Islet precursor cell (in vitro differentiated cells): Measurements from ENCODE around the gene UNC5A.

Experiments
- DNase-seq: peaks from one replicate; pipeline ENCODE4 v3.0.0-alpha.2; 2018

Gene UNC5A

DNA sequence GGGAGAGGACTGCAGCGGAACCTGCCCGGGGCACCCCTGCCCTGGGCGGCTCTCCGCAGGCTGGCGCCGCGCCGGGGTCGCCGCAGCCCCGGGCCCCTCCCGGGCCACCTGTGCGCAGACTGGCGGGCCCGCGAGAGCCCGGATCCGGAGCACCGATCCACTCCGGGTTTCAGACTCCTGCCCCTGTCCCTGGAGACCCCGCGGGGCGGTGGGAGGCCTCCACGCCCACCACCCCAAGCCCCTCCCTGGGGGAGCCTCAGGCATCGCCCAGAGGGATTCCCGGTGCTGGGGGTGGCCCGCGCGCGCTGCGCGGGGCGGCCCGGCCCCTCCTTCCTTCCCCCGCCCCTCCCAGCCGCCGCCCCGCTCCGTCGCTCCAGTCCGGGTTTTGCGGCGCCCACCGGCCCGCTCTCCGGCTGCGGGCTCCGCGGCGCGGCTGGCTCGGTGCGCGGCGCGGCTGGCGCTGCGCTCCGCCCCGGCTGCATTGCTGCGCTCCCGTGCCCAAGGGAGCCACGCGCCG is at the start of gene UNC5A:
Gene UNC5A (plus strand): TSS at position 479 of the 517 bp plus-strand sequence. CDS start 192 bp downstream, outside the sequence.
- DNase-seq, result peak; percentile 76

DNA sequence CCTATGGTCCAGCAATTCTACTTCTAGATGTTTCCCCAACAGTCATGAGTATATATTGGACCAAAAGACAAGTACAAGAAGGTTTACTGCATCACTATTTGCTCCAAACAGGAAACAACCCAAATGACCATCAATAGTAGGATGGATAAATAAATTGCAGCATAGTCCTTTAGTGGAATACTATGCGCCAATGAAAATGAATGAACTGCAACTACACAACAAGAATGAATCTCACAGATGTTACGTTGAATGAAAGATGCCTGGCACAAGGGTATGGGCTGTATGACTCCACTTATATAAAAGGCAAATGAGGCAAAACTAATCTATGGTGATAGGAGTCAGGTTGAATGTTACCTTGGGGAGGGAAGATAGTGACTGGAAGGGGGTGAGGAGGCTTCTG is 48.6 kb upstream of the UNC5A start:
- DNase-seq, result no peak

DNA sequence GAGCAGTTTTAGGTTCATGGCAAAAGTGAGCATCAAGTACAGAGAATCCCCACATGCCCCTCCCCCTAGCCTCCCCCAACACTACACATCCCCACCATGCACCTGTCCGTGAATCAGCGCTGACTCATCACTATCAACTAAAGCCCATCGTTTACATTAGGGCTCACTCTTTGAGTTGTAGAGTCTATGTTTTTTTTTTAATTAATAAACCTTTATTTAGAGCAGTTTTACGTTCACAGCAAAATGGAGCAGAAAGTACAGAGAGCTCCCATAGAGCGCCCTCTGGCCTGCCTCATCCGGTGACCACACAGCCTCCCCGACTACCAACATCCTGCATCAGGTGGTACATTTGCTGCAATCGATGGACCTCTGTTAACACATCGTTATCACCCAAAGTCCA is 47.9 kb upstream of the UNC5A start:
- peak; percentile 7 for DNase-seq

DNA sequence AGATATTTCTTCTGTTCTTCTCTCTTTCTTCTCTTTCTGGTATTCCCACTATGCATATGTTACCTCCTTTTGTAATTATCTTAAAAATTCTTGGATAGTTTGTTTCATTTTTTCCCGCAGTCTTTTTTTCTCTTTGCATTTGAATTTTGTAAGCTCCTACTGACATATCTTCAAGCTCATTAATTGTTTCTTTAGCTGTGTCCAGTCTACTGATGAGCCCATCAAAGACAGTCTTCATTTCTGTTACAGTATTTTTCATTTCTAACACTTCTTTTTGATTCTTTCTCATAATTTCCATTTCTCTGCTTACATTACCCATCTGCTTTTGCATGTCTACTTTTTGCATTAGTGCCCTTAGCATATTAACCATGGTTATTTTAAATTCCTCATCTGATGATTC is 44.7 kb upstream of the UNC5A start:
- no peak for DNase-seq

DNA sequence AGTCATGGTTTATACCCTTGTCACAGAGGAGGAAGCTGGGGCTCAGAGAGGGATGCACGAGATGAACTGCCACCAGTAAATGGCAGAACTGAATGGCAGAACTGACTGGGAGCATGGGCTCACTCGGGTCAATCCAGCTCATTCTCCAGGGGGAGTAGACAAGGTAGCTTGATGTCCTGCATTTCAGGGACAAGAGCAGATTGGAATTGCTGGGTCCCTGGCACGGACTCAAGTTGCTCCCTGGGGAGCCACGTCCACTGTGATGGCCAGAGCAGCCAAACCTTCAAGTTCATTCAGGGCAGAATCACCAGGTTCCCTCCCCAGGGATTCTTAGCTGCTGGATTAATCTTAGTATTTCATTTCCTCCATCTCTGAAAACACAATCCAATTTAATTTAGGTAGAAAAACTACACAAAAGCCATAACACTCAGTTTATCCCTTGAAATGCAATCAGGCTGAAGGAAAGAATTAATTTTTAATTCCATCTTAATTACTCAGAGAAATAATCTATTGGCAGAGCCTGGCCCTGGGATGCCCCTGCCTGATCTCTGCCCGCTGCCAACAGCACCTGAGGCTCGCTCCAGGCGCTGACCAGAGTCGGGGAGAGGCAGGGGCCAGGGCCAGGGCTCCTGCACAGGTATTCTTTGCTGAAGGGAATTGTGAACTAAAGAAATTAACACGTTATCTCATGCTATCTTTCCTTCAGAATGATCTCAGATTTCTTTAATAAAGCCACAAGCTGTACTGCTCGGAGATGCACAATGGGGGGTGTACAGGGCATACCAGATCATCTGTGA is 42.0 kb upstream of the UNC5A start:
- peak; percentile 42 for DNase-seq

DNA sequence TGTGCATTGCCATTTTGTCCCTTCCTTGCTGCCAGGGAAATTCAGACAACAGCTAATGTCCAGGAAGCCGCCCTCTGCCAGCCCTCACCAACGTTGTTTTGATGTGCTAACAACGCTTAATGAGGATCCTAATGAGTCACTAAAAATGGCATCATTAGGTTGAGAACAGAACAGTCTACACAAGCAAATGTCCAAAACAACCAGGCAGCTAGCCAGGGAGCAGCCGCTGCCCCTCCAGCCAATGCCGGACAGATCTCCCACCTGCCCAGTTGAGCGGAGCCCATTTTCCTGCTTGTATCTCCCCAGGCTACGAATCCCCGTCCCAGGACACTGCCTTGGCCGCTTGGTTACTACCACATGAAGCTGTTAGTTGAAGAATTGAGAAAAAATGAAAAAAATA is 40.4 kb upstream of the UNC5A start:
- DNase-seq, result peak; percentile 30

DNA sequence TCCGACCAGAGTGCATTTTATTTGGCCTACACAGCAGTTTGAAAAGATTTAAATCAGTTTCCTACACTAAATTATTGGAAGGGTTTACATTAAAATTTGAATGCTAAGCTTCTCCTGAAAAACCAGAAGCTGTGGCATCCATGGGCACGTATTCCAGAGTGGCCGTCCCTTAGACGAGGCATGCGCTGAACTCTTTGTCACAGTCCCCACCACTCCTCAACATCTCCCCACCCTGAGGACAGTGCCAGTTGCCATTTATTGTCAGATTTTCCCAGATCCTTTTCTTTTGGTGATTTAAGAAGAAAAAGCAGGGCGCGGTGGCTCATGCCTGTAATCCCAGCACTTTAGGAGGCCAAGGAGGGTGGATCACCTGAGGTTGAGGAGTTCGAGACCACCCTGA is 39.9 kb upstream of the UNC5A start:
- DNase-seq, result peak; percentile 34

DNA sequence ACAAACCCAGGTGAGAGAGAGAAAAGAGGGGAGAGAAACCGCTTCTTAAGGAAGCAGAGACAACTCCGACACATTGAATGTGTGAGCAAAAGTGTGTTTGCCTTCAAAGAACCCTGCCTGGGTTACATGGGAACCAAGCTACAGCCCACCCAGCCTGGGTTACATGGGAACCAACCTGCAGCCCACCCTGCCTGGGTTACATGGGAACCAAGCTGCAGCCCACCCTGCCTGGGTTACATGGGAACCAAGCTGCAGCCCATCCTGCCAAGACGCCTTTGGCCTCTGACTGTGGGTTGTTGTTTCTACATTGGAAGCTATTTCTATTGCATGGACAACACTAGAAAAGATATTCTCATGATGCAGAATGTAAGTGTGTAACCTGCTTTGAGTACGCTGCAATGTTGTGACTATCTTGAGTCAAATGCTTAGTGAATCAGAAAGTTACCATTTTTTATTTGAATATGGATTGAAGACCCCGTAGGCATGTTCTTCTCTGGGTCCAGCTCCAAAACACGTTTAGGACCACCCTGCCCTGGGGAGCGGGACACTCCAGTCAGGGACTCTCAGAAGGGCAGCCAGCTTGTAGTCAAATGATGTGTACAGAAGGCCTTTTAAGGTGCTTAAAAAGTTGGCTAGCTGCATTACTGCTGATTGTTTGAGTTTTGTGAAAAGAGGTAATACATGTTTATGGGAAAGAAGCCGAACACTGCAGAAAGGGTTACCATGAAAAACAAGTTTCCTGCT is 39.1 kb upstream of the UNC5A start:
- peak; percentile 28 for DNase-seq

DNA sequence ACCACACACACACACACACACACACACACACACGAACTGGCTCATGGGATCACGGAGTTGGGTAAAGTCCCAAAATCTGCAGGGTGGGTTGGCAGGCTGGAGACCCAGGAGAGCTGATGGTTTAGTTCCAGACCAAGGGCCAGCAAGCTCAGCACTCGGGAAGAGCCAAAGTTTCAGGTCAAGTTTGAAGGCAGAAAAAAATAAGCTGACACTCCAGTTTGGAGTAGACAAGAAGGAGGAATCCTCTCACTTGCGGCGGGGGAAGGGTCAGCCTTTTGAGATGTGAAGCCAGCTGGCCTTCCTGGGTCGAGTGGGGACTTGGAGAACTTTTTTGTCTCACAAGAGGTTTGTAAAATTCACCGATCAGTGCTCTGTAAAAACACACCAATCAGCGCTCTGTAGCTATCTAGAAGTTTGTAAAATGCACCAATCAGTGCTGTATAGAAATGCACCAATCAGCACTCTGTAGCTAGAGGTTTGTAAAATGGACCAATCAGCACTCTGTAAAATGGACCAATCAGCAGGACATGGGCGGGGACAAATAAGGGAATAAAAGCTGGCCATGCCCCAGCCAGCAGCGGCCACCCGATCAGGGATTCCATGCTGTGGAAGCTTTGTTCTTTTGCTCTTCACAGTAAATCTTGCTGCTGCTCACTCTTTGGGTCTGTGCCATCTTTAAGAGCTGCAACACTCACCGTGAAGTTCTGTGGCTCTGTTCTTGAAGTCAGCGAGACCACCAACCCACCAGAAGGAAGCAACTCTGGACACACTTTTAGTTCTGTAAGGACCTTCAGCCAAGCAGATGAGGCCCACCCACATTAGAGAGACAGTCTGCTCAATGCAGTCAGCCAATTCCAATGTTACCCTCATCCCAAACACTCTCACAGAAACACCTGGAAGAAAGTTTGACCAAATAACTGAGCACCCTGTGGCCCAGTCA is 37.8 kb upstream of the UNC5A start:
- peak; percentile 24 for DNase-seq

DNA sequence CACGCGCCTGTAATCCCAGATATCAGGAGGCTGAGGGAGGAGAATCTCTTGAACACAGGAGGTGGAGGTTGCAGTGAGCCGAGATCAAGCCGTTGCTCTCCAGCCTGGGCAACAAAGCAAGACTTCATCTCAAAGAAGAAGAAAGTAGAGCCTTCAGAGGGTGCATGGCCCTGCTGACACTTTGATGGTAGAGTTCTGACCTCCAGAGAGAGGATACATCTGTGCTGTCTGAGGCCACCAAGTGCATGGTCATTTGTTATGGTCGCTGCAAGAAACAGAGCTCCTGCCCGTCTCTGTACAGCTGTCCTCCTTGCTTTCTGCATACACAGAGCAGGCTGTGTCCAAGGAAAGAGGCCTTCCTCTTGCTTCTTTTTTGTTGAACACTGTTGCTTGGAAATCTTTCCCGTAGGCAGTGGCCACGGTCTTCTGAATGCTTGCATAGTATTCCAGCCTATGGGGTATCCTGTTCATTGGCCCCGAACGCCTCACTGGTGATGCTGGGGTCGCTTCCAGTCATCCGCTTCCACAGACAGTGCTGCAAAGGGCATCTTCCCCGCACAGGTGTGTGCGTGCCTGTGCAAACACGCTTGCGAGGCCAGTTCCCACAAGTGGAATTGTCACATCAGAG is 36.8 kb upstream of the UNC5A start:
- DNase-seq, result peak; percentile 32

DNA sequence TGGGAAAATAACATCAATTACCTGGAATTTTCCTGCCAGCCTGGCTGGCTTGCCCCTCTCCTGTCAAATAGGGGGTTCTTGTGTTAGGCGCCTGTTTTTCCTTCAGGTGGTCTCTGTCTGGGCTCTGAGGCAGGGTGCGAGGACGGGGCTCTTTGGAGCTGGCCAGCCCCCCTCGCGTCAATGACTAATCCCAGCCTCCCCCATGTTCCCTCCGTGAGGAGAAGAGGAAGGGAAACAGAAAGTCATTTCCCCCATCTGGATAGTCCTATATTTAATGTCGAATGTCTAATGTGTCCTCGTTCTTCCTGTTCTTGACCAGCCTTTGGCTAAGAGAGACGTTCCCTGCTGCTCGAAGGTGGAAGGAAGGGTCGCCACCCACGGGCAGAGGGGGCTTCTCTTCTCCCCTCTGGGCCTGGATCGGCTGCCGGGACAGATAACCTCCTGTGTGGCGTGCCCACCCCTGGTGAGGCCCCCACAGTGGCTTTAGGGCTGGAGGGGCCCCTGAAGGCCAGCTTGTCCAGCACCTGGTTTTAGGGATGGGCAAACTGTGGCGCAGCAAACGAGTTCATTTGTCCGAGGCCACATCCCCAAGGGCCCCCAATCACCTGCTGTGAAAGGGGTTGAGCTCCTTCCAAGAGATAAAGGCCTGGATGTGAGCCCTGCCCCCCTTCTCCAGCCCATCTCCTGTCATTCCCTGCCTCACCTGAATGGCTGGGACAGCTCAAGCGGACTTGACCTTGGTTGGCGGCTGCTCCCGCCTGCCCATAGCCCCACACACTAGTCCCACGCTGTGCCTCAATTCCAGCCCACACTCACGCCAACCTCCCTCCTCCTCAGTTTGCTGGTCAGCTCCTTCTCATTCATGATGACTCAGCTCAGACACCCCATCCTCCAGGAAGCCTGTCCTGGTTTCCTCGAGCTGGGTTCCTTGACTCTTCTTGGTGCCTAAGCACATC is 35.9 kb upstream of the UNC5A start:
- peak; percentile 43 for DNase-seq

DNA sequence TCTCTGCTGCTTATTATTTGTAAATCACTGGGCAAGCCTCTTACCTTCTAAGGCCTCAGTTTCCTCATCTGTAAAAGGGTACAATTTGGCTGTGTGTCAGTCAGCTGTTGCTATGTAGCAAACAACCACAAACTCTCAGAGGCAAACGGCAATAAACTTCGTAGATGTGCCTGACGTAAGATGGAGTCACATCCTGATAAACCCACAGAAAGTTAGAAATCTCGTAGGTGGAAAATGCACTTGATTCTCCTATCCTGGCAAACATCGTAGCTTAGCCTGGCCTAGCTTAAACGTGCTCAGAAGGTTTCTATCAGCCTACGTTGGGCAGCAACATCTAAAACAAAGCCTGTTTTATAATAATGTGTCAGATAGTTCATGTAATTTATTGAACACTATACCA is 35.0 kb upstream of the UNC5A start:
- no peak for DNase-seq

DNA sequence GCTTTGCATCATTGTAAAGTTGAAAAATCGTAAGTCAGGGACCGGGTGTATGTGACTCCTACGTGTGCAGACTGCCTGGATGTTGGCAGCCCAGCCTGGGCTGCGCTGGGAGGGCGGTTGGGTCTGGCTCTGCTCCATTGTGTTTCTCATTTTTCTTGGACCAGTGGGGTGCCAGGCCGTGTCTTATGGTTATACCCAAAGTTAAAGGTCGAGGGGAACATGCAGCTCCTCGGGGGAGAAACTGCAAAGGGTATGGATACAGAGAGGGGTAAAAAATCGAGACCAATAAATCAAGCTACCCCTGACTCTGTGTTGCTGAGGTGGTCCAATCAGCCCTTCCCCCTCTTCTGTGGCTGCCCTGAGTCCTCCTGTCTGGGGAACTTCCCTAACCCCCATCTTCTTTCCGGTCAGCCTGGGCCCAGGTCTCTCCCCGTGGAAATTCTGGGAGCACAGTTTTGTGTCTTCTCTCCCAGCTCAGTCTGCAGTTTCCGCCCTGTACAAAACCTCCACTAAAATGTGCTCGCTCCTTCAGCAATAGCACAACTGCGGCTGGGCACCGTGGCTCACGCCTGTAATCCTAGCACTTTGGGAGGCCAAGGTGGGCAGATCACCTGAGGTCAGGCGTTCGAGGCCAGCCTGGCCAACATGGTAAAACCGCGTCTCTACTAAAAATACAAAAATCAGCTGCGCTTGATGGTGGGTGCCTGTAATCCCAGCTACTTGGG is 34.1 kb upstream of the UNC5A start:
- peak; percentile 26 for DNase-seq

DNA sequence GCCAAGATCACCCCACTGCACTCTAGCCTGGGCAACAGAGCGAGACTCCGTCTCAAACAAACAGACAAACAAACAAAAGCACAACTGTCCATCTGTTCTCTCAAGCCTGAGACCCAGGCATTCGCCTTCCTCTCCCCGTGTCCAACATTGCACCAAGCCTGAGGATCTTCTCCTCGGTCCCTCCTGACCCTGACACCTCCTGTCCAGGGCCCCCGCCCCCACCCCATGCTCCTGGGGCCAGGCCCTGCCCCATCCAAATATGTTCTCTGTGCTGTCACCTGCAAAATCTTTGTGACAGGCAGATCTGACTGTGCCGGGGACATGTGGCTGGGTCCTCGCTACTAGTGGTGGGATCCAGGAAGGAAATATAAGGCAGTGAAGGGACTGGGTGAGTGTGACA is 33.4 kb upstream of the UNC5A start:
- DNase-seq, result peak; percentile 34

DNA sequence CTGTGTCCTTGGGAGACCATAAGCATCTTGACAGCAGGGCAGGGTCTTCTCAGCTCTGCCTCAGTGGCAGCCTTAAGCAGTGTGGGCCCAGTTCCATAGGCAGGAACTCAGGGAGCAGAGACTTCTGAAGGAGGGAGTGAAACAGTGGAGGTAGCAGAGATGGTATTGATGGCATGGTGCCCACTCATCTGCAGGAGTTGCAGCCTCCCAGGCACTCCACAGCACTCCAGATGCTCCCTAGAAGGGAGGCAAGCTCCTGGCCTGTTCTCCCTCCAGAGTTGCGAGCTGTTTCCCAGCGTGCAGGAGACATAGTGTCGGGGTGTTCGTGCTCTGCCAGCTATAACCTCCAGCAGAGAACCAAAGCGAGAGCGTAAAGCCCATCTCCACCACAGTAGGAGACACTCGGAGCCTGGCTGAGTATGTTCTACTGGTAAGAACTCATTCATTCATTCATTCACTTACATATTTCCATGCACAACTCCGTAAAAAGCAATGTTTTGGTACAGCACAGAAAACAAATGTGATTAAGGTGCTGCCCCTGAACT is 31.4 kb upstream of the UNC5A start:
- peak; percentile 22 for DNase-seq

DNA sequence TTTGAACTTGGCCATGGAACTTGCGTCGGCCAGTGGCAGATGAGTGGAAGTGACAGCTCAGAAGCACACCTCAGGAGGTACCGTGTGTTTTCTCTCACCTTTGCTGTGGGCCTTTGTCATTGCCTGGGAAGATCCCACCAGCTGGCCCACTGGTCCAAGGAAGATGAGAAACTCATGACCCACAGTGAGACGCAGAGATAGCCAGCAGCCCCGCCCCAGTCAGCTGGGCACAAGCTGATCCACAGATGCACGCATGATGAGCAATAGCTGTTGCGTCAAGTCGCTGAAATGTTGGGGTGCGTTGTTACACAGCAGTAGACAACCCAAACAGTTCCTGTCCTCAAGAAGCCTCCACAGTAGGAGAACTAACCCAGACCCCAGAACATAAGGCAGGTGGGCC is 30.8 kb upstream of the UNC5A start:
- peak; percentile 16 for DNase-seq

DNA sequence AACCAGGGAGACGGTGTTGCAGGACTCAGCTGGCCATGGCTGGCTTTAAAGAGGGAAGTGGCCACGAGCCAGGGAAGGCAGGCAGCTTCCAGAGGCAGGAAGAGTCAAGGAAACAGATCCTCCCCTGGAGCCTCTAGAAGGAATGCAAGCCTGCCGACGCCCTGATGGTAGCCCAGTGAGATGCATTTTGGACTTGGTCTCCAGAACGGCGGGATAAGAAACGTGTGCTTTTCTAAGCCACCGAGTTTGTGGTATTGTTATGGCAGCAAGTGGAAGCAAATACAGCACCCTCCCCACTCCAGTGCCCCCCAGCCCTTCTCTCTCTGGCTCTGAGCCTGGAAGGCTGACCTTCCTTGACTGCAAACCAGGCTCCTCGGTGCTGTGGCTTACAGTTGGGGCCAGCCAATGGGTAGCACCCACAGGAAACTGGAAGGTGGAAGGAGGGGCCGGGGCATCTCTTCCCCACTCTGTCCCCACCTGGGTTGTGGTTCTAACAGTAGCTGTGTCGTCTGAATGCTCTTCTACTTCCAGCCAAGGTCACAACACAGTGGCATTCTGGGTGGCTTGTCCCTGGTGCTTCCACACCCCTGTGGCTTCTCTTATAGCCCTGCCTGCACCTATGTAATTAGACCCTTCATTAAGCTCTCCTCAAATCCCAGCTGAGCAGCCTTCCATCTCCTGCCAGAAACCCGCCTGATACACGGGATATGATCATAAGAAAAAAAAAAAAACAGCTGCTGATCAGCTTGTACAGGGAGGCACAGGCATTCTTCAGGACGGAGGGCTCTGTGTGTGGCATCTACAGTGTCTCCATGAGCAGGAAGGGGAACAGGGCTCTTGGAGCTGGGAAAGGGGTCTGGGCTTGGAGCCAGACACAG is 29.9 kb upstream of the UNC5A start:
- DNase-seq, result peak; percentile 41

DNA sequence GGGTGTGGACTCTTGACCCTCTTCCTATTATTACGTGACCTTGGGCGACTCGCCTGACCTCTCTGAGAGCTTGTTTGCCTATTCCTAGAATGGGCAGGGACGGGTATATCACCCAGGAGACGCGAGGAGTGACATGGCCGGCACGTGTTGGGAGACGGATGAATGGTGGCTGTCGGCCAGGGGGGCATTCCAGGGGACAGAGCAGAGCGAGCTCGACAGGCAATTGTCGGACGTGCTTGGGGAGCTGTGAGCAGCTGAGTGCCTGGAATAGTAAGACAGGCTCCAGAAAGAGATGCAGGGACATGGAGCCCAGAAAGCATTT is 29.3 kb upstream of the UNC5A start:
- peak; percentile 49 for DNase-seq
